CD4-positive, CD25-positive, alpha-beta regulatory T cell (primary cell): ENCODE data around the gene NPIPA5. TPM values are rescaled to one million over a fixed set of nuclear protein-coding genes. Genes with fewer than 3 reads are reported as not detected.
"Not testable (repeated sequence)": the region's sequence is repeated elsewhere in the genome, so short reads cannot be mapped to it uniquely, and the experiment has no call there.

Experiments used
- ATAC-seq, 2 donors: fragments of 150-1000 bp; cut with Tn5 transposase; one replicate each; pipeline ENCODE4 v1.10.0; 2021; ENCODE audit warnings: low read depth in 2 of 2, moderate number of reproducible peaks in 2 of 2, moderate library complexity in 1 of 2
- DNase-seq, 3 donors: peaks; one replicate each; pipeline versions ENCODE4 v3.0.0 to v3.0.0-alpha.2; 2012 to 2022; ENCODE audit warnings: mixed read lengths in 1 of 3
- H3K27ac ChIP-seq: one replicate; pipeline ENCODE4 v1.7.0; 2013; ENCODE audit warnings: mild to moderate bottlenecking, low read length; ENCODE audit not compliant: insufficient read depth, poor library complexity, severe bottlenecking
- H3K27me3 ChIP-seq: one replicate; pipeline ENCODE4 v1.7.0; 2013; ENCODE audit warnings: low read length; ENCODE audit not compliant: control insufficient read depth, insufficient read depth
- H3K36me3 ChIP-seq: one replicate; pipeline ENCODE4 v1.7.0; 2013; ENCODE audit warnings: mild to moderate bottlenecking, low read length, moderate library complexity; ENCODE audit not compliant: control insufficient read depth, insufficient read depth
- H3K4me1 ChIP-seq: 2 replicates; pipeline ENCODE4 v1.7.0; 2013; ENCODE audit warnings: mild to moderate bottlenecking, low read length; ENCODE audit not compliant: insufficient read depth, control insufficient read depth, poor library complexity, severe bottlenecking
- H3K4me3 ChIP-seq: one replicate; pipeline ENCODE4 v1.7.0; 2013; ENCODE audit warnings: low read depth, mild to moderate bottlenecking, low read length, moderate library complexity
- H3K9me3 ChIP-seq, 2 experiments: 1 replicate in 1 of 2; 2 replicates in 1 of 2; pipeline ENCODE4 v1.7.0; 2013; ENCODE audit warnings: low read length in 2 of 2, mild to moderate bottlenecking in 1 of 2, moderate library complexity in 1 of 2; ENCODE audit not compliant: control insufficient read depth in 2 of 2
- H3K27ac Mint-ChIP-seq, 3 donors: one replicate each; pipeline ENCODE4 v1.8.0; 2020 to 2022; ENCODE audit warnings: mild to moderate bottlenecking in 3 of 3, mixed read lengths in 3 of 3, moderate library complexity in 2 of 3
- H3K27me3 Mint-ChIP-seq: one replicate; pipeline ENCODE4 v1.8.0; 2022; ENCODE audit warnings: mild to moderate bottlenecking, mixed read lengths
- H3K36me3 Mint-ChIP-seq: one replicate; pipeline ENCODE4 v1.8.0; 2020; ENCODE audit warnings: mixed read lengths
- H3K4me1 Mint-ChIP-seq, 4 donors: one replicate each; pipeline ENCODE4 v1.8.0; 2020 to 2022; ENCODE audit warnings: mixed read lengths in 4 of 4, mild to moderate bottlenecking in 1 of 4
- H3K4me3 Mint-ChIP-seq, 4 donors: one replicate each; pipeline ENCODE4 v1.8.0; 2020 to 2022; ENCODE audit warnings: mild to moderate bottlenecking in 4 of 4, mixed read lengths in 4 of 4, moderate library complexity in 3 of 4
- H3K9me3 Mint-ChIP-seq, 7 donors: one replicate each; pipeline ENCODE4 v1.8.0; 2020 to 2022; ENCODE audit warnings: mixed read lengths in 7 of 7, mild to moderate bottlenecking in 3 of 7, moderate library complexity in 2 of 7
- polyA plus RNA-seq, 4 donors: library from polyadenylated mRNA; unstranded; fragments of 300-500 nt; fragmentation: Illumina TruSeq; gene quantifications; one replicate each; pipeline ENCODE4 v1.2.3, GENCODE V29; 2021
- total RNA-seq: library from RNA; stranded (reverse); gene quantifications from one replicate; pipeline ENCODE4 v1.2.3, GENCODE V29; 2022

Gene NPIPA5
- total and polyA plus RNA-seq, 5 donors from 2014 or later: 0.29 to 7.1 (median 0.64) TPM

DNA sequence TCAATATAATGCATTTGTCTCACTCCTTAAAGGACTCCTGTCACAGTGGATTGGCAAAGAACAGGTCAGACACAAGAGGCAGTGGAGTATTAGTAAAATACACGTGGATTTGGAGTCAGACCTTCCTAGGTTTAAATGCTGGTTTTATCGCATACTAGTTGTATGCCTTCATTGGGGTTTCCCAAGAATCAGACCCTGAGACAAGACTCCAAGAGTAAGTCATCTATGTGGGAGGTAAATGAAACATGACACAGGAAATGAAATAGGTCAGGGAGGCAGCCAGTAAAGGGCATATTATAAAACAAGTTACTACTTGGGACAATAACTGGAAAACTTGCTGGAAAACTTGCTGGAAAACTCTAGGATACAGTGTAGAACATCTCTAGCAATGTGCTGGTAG, 56.9 kb downstream of the NPIPA5 start:
- H3K4me1 Mint-ChIP-seq, H3K9me3 Mint-ChIP-seq, H3K27ac Mint-ChIP-seq, H3K27me3 ChIP-seq, H3K36me3 Mint-ChIP-seq, H3K4me3 ChIP-seq, DNase-seq, H3K9me3 ChIP-seq, H3K4me3 Mint-ChIP-seq, H3K36me3 ChIP-seq, H3K27me3 Mint-ChIP-seq, H3K4me1 ChIP-seq, H3K27ac ChIP-seq, ATAC-seq: not testable (repeated sequence)

DNA sequence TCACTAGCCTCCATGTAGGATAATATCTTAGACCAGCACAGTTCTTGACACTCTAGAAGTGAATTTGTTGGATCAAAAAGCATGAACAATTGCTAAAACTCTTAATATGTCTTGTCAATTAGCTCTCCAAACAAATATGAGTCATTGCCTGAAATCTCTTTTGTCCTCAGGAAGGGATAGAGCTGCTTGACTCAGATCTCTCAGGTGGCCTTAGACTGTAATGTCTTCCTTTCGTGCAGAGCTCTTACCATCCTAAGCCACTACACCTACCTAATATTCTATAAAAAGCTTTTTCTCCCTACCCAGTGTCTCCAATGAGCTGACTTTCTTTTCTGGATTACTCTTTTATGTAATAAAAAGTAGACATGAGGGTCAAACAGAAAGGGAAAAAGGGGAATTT, 63.5 kb downstream of the NPIPA5 start:
- peaks cover 0 to 15% (median 2%) of the 10 kb centered on the region in 7 donors for H3K9me3 Mint-ChIP-seq
- not testable (repeated sequence) for H3K36me3 Mint-ChIP-seq, H3K36me3 ChIP-seq, H3K4me3 ChIP-seq, H3K27me3 Mint-ChIP-seq, H3K4me3 Mint-ChIP-seq, H3K27me3 ChIP-seq, H3K4me1 ChIP-seq, H3K4me1 Mint-ChIP-seq, H3K27ac Mint-ChIP-seq, H3K9me3 ChIP-seq, ATAC-seq, DNase-seq, H3K27ac ChIP-seq

Other genes with a start within 250 kb of the NPIPA5 start
- gene MPV17L, start 17.5 kb upstream of the NPIPA5 start, total RNA-seq: not detected
- gene MPV17L, start 17.5 kb upstream of the NPIPA5 start, polyA plus RNA-seq: not detected
- gene BMERB1, start 56.3 kb upstream of the NPIPA5 start, total RNA-seq: 3.4 TPM
- gene BMERB1, start 56.3 kb upstream of the NPIPA5 start, polyA plus RNA-seq: 1 to 10 TPM; 2.2 to 4.2 (median 3.3) TPM